H1 (cell line): ENCODE measurements around the gene TMED4. TPM values are rescaled to one million over a fixed set of nuclear protein-coding genes. Genes with fewer than 3 reads are reported as not detected.
"Not testable (repeated sequence)": the region's sequence is repeated elsewhere in the genome, so short reads cannot be mapped to it uniquely, and the experiment has no call there.

ENCODE experiments used
- CTCF ChIA-PET: fragments of 300-600 bp; sonication (Branson Sonifier 250); formaldehyde crosslinking; loops from one replicate; lab custom pipeline; 2021; ENCODE audit not compliant: partially characterized antibody; lab: Charles Lee
- POLR2A ChIA-PET: fragments of 300-600 bp; sonication (Branson Sonifier 250); formaldehyde crosslinking; loops from one replicate; lab custom pipeline; 2021; ENCODE audit warnings: inconsistent platforms; ENCODE audit not compliant: partially characterized antibody; lab: Charles Lee
- DNase-seq, 2 experiments: peaks; one replicate each; pipeline versions ENCODE4 v3.0.0 to v3.0.0-alpha.2; 2010 to 2022; ENCODE audit warnings: low spot score in 2 of 2, low read depth in 1 of 2, mixed read lengths in 1 of 2
- FAIRE-seq: peaks from 2 replicates; lab custom pipeline; 2011; peaks lifted over from hg19 to GRCh38; lab: Jason Lieb, UNC
- H2AFZ ChIP-seq: 2 replicates; pipeline ENCODE4 v1.8.1; 2012; ENCODE audit warnings: low read length, inconsistent platforms
- H2AK5ac ChIP-seq: 2 replicates; pipeline ENCODE4 v1.6.1; 2013; ENCODE audit warnings: low read depth, low read length
- H2BK120ac ChIP-seq: replicated peaks from 2 replicates; pipeline ENCODE3; 2013; ENCODE audit warnings: low read depth, low read length, inconsistent platforms
- H2BK12ac ChIP-seq: 2 replicates; pipeline ENCODE4 v1.6.1; 2013; ENCODE audit warnings: low read depth, low read length
- H2BK15ac ChIP-seq: 2 replicates; pipeline ENCODE4 v1.6.1; 2013; ENCODE audit warnings: low read length
- H2BK20ac ChIP-seq: 2 replicates; pipeline ENCODE4 v1.6.1; 2013; ENCODE audit warnings: low read length
- H2BK5ac ChIP-seq: 2 replicates; pipeline ENCODE4 v1.6.1; 2013; ENCODE audit warnings: low read depth, low read length
- H3K14ac ChIP-seq: 2 replicates; pipeline ENCODE4 v1.6.1; 2013; ENCODE audit warnings: inconsistent platforms; ENCODE audit not compliant: insufficient read length
- H3K18ac ChIP-seq: 2 replicates; pipeline ENCODE4 v1.6.1; 2013; ENCODE audit warnings: low read length; ENCODE audit errors: extremely low read depth
- H3K23ac ChIP-seq: 2 replicates; pipeline ENCODE4 v1.6.1; 2013; ENCODE audit warnings: inconsistent platforms; ENCODE audit not compliant: insufficient read length
- H3K23me2 ChIP-seq: 2 replicates; pipeline ENCODE4 v1.6.1; 2013; ENCODE audit warnings: low read depth, low read length
- H3K27ac ChIP-seq: 2 replicates; pipeline ENCODE4 v1.6.1; 2011; ENCODE audit warnings: low read depth, low read length, inconsistent platforms
- H3K27me3 ChIP-seq, 4 experiments: replicated peaks in 1 of 4; 1 replicate in 1 of 4; 2 replicates in 3 of 4; pipeline versions ENCODE4 v1.6.1 to v1.8.1; 2011 to 2013; ENCODE audit warnings: low read length in 3 of 4, mild to moderate bottlenecking in 3 of 4, inconsistent platforms in 2 of 4, mixed read lengths in 2 of 4, moderate library complexity in 1 of 4; ENCODE audit not compliant: control insufficient read depth in 3 of 4, insufficient read depth in 3 of 4; ENCODE audit errors: extremely low read depth in 1 of 4
- H3K36me3 ChIP-seq, 4 experiments: 2 replicates each; pipeline versions ENCODE4 v1.6.1 to v1.8.1; 2011 to 2013; ENCODE audit warnings: mild to moderate bottlenecking in 4 of 4, low read length in 3 of 4, moderate library complexity in 2 of 4, control low read depth in 1 of 4, inconsistent platforms in 1 of 4; ENCODE audit not compliant: insufficient read depth in 4 of 4, control insufficient read depth in 2 of 4
- H3K4ac ChIP-seq: replicated peaks from 2 replicates; pipeline ENCODE3; 2013; ENCODE audit warnings: low read length, low read depth, mixed read lengths, inconsistent platforms; ENCODE audit not compliant: insufficient read length
- H3K4me1 ChIP-seq, 4 experiments: replicated peaks in 1 of 4; 1 replicate in 1 of 4; 2 replicates in 3 of 4; pipeline versions ENCODE4 v1.6.1 to v1.8.1; 2011 to 2013; ENCODE audit warnings: low read length in 3 of 4, inconsistent platforms in 2 of 4, mixed read lengths in 1 of 4; ENCODE audit not compliant: insufficient read depth in 4 of 4, control insufficient read depth in 3 of 4
- H3K4me2 ChIP-seq, 2 experiments: 2 replicates each; pipeline versions ENCODE4 v1.6.1 to v1.8.1; 2011 to 2013; ENCODE audit warnings: low read depth in 2 of 2, low read length in 2 of 2, control low read depth in 1 of 2, inconsistent platforms in 1 of 2, mild to moderate bottlenecking in 1 of 2; ENCODE audit not compliant: insufficient read depth in 1 of 2
- H3K4me3 ChIP-seq, 4 experiments: fragments of 200-600, 300-600 bp in 1 of 4; sonication (generic), shearing (Covaris generic), sonication (Bioruptor Twin) in 1 of 4; 2 replicates each; pipeline versions ENCODE4 v1.5.1 to v1.8.1; 2011 to 2016; ENCODE audit warnings: low read length in 4 of 4, low read depth in 3 of 4, control low read depth in 2 of 4, inconsistent platforms in 2 of 4, mild to moderate bottlenecking in 2 of 4, mixed read lengths in 1 of 4, moderate library complexity in 1 of 4; ENCODE audit not compliant: insufficient read depth in 2 of 4; ENCODE audit errors: extremely low read depth in 1 of 4
- H3K56ac ChIP-seq: replicated peaks from 2 replicates; pipeline ENCODE3; 2013; ENCODE audit warnings: low read depth, mild to moderate bottlenecking, mixed read lengths, low read length, inconsistent platforms; ENCODE audit not compliant: insufficient read length
- H3K79me1 ChIP-seq: 2 replicates; pipeline ENCODE4 v1.6.1; 2013; ENCODE audit warnings: low read depth, low read length, control low read depth
- H3K79me2 ChIP-seq, 2 experiments: 2 replicates each; pipeline versions ENCODE4 v1.6.1 to v1.8.1; 2012 to 2013; ENCODE audit warnings: low read length in 2 of 2, mild to moderate bottlenecking in 2 of 2, inconsistent platforms in 1 of 2; ENCODE audit not compliant: insufficient read depth in 2 of 2, control insufficient read depth in 1 of 2
- H3K9ac ChIP-seq, 4 experiments: replicated peaks in 1 of 4; 1 replicate in 1 of 4; 2 replicates in 3 of 4; pipeline versions ENCODE4 v1.6.1 to v1.8.1; 2011 to 2013; ENCODE audit warnings: low read depth in 3 of 4, low read length in 3 of 4, control low read depth in 2 of 4, mild to moderate bottlenecking in 2 of 4, moderate library complexity in 2 of 4, inconsistent platforms in 1 of 4; ENCODE audit errors: extremely low read depth in 1 of 4
- H3K9me3 ChIP-seq, 2 experiments: 2 replicates each; pipeline versions ENCODE4 v1.6.1 to v1.8.1; 2012 to 2013; ENCODE audit warnings: mild to moderate bottlenecking in 2 of 2, moderate library complexity in 2 of 2, control low read depth in 1 of 2, inconsistent platforms in 1 of 2, low read depth in 1 of 2, low read length in 1 of 2, mixed read lengths in 1 of 2; ENCODE audit not compliant: insufficient read depth in 2 of 2
- H4K20me1 ChIP-seq, 2 experiments: replicated peaks in 1 of 2; 2 replicates each; pipeline versions ENCODE3 to v1.8.1; 2011 to 2013; ENCODE audit warnings: inconsistent platforms in 2 of 2, low read length in 2 of 2, mild to moderate bottlenecking in 1 of 2; ENCODE audit not compliant: insufficient read depth in 2 of 2, control insufficient read depth in 1 of 2
- H4K5ac ChIP-seq: 2 replicates; pipeline ENCODE4 v1.6.1; 2013; ENCODE audit warnings: low read length, low read depth, mixed read lengths, inconsistent platforms; ENCODE audit not compliant: insufficient read length
- H4K8ac ChIP-seq: 2 replicates; pipeline ENCODE4 v1.8.0; 2013; ENCODE audit warnings: mild to moderate bottlenecking, moderate library complexity, low read length, inconsistent platforms; ENCODE audit not compliant: insufficient read depth; ENCODE audit errors: extremely low read depth
- H4K91ac ChIP-seq: replicated peaks from 2 replicates; pipeline ENCODE3; 2013; ENCODE audit warnings: low read length, mixed read lengths, inconsistent platforms; ENCODE audit not compliant: insufficient read length
- WGBS, 2 experiments: shearing (Covaris generic) in 1 of 2; methylation state at CpG; one replicate each; pipeline versions ENCODE4 v1.1.6 to v1.1.7; 2013 to 2015; ENCODE audit warnings: low lambda C conversion rate in 2 of 2, mixed read lengths in 2 of 2, inconsistent platforms in 1 of 2, low coverage in 1 of 2, missing lambda C conversion rate in 1 of 2; ENCODE audit not compliant: insufficient replicate concordance in 2 of 2, insufficient coverage in 1 of 2, insufficient read length in 1 of 2; ENCODE audit errors: extremely low coverage in 1 of 2, missing lambda C conversion rate in 1 of 2; 5-methylcytosine and 5-hydroxymethylcytosine counted together
- polyA plus RNA-seq, 7 experiments: library from polyadenylated mRNA; depleted of rRNA in 3 of 7; stranded (reverse) in 5 of 7; unstranded in 2 of 7; fragments of >200 nt in 5 of 7; fragments of 200-250 nt in 2 of 7; gene quantifications; 1 replicate in 5 of 7; 2 replicates in 1 of 7; 4 replicates in 1 of 7; pipeline versions ENCODE4 v1.2.1 to v1.2.3, GENCODE V29; 2011 to 2013; ENCODE audit warnings: missing spikeins in 2 of 7, mixed read lengths in 2 of 7
- total RNA-seq: library from RNA; stranded (reverse); fragmentation: NEBNext Ultra II Directional; extraction: Animal tissue kit (Norgen Biotek cat#: 25700); gene quantifications from 2 replicates; pipeline ENCODE4 v1.2.1, GENCODE V29; 2021

The TMED4 gene
- total and polyA plus RNA-seq, 2 of the 8 experiments (the other 6 are each of a cell fraction or from before 2014, with no cell fraction given) = 44.9 to 76.7 TPM

- H3K9me3 ChIP-seq, H2BK15ac ChIP-seq, H2AK5ac ChIP-seq, H3K23ac ChIP-seq, H2AFZ ChIP-seq, H3K79me1 ChIP-seq, H2BK12ac ChIP-seq, H3K14ac ChIP-seq, H3K4me3 ChIP-seq, H2BK120ac ChIP-seq, H3K79me2 ChIP-seq, H2BK5ac ChIP-seq, H3K4ac ChIP-seq, FAIRE-seq, H3K18ac ChIP-seq, H2BK20ac ChIP-seq, H3K4me2 ChIP-seq, H3K56ac ChIP-seq, H4K5ac ChIP-seq, H3K9ac ChIP-seq, H3K27ac ChIP-seq, H4K8ac ChIP-seq, H3K23me2 ChIP-seq, H3K4me1 ChIP-seq, H4K91ac ChIP-seq, H3K27me3 ChIP-seq, DNase-seq: not testable (repeated sequence)
- H4K20me1 ChIP-seq = peaks cover 2 to 15% of the 10 kb centered on the region in 2 experiments
- WGBS, 2 experiments = 84% methylated on average over 4 of the region's 8 CpGs; no CpG with 5 or more reads in 1 of the 2 experiments
- POLR2A ChIA-PET = interaction anchor here (1.0 to 8.3 kb wide), 8 partner anchors 9 to 214 kb away, joined by 3 to 89 read pairs (median 4); partner anchors contain the start of genes DDX56 and NUDCD3
- H3K36me3 ChIP-seq = peaks cover 9 to 24% (median 18%) of the 10 kb centered on the region in 4 experiments
- CTCF ChIA-PET = interaction anchor here (0.6 to 10.2 kb wide), 2 partner anchors 24 to 294 kb away, joined by 3 to 98 read pairs; partner anchors contain the start of gene NPC1L1
Observed at GRCh38 chr7:44562622-44562962, 19.4 kb downstream of the TMED4 start.
